ENCODE measurements around the gene SERGEF. TPM values are rescaled to one million over a fixed set of nuclear protein-coding genes. Genes with fewer than 3 reads are reported as not detected.

The SERGEF gene
- polyA plus RNA-seq, 1 donor from 2014 or later: 68.0 TPM

GRCh38 chr11:17748044-17748443 is 264.8 kb downstream of the SERGEF start:
- no peaks in the 10 kb centered on the region for H3K36me3 Mint-ChIP-seq

GRCh38 chr11:17747131-17747955 is 265.5 kb downstream of the SERGEF start:
- Mint-ChIP-seq H3K36me3 (no peaks in the 10 kb centered on the region), H3K27ac (no peak overlapping the region), H3K9me3 (peaks cover 0 to 3% (median 0%) of the 10 kb centered on the region in 3 donors), H3K4me3 (no peak overlapping the region), H3K27me3 (peaks cover 8% of the 10 kb centered on the region), H3K4me1 (no peaks in the 10 kb centered on the region)

More at GRCh38 chr11:17748044-17748443, 264.8 kb downstream of the SERGEF start:
- no peak overlapping the region for H3K27ac Mint-ChIP-seq
- H3K27me3 Mint-ChIP-seq: peaks cover 8% of the 10 kb centered on the region
- H3K4me1 Mint-ChIP-seq: no peaks in the 10 kb centered on the region
- peaks cover 0 to 3% (median 0%) of the 10 kb centered on the region in 3 donors for H3K9me3 Mint-ChIP-seq
- no peak overlapping the region for H3K4me3 Mint-ChIP-seq

- Mint-ChIP-seq H3K4me1 (no peaks in the 10 kb centered on the region), H3K4me3 (no peak overlapping the region), H3K27me3 (peaks cover 12% of the 10 kb centered on the region), H3K9me3 (peaks cover 0 to 3% (median 0%) of the 10 kb centered on the region in 3 donors), H3K36me3 (no peaks in the 10 kb centered on the region), H3K27ac (no peak overlapping the region)
Observed at GRCh38 chr11:17746096-17746495, 266.8 kb downstream of the SERGEF start.

GRCh38 chr11:17745023-17745772 is 267.6 kb downstream of the SERGEF start:
- H3K4me3 Mint-ChIP-seq: no peak overlapping the region
- H3K9me3 Mint-ChIP-seq: peaks cover 0 to 3% (median 0%) of the 10 kb centered on the region in 3 donors
- H3K27me3 Mint-ChIP-seq: peaks cover 17% of the 10 kb centered on the region
- H3K36me3 Mint-ChIP-seq: no peaks in the 10 kb centered on the region
- no peaks in the 10 kb centered on the region for H3K4me1 Mint-ChIP-seq
- no peak overlapping the region for H3K27ac Mint-ChIP-seq

- Mint-ChIP-seq H3K27ac (no peak overlapping the region), H3K27me3 (peaks cover 20% of the 10 kb centered on the region)
Observed at GRCh38 chr11:17744151-17744940, 268.5 kb downstream of the SERGEF start.

GRCh38 chr11:17743808-17744119 is 269.1 kb downstream of the SERGEF start:
- H3K27me3 Mint-ChIP-seq: peaks cover 18% of the 10 kb centered on the region
- H3K4me1 Mint-ChIP-seq: no peaks in the 10 kb centered on the region
- H3K27ac Mint-ChIP-seq: no peak overlapping the region
- H3K9me3 Mint-ChIP-seq: peaks cover 0 to 3% (median 0%) of the 10 kb centered on the region in 3 donors
- H3K4me3 Mint-ChIP-seq: no peak overlapping the region
- no peaks in the 10 kb centered on the region for H3K36me3 Mint-ChIP-seq

More at GRCh38 chr11:17744151-17744940, 268.5 kb downstream of the SERGEF start:
- Mint-ChIP-seq H3K4me1 (no peaks in the 10 kb centered on the region), H3K36me3 (no peaks in the 10 kb centered on the region), H3K4me3 (no peak overlapping the region), H3K9me3 (peaks cover 0 to 3% (median 0%) of the 10 kb centered on the region in 3 donors)

- no peak overlapping the region for H3K27ac Mint-ChIP-seq
- H3K4me3 Mint-ChIP-seq: peak overlapping the region in 1 of 4 donors; percentile 36
- H3K36me3 Mint-ChIP-seq: no peaks in the 10 kb centered on the region
- H3K4me1 Mint-ChIP-seq: no peaks in the 10 kb centered on the region
- H3K27me3 Mint-ChIP-seq: peaks cover 18% of the 10 kb centered on the region
- H3K9me3 Mint-ChIP-seq: peaks cover 0 to 3% (median 0%) of the 10 kb centered on the region in 3 donors
Observed at GRCh38 chr11:17743026-17743807, 269.6 kb downstream of the SERGEF start.

- H3K27ac Mint-ChIP-seq: no peak overlapping the region
- peaks cover 0 to 3% (median 0%) of the 10 kb centered on the region in 3 donors for H3K9me3 Mint-ChIP-seq
- H3K36me3 Mint-ChIP-seq: no peaks in the 10 kb centered on the region
- no peaks in the 10 kb centered on the region for H3K4me1 Mint-ChIP-seq
- H3K4me3 Mint-ChIP-seq: no peak overlapping the region
- H3K27me3 Mint-ChIP-seq: peaks cover 19% of the 10 kb centered on the region
Observed at GRCh38 chr11:17742019-17742418, 270.8 kb downstream of the SERGEF start.

GRCh38 chr11:17741487-17741886 is 271.4 kb downstream of the SERGEF start:
- peaks cover 0 to 2% (median 2%) of the 10 kb centered on the region in 3 donors for H3K4me1 Mint-ChIP-seq
- no peaks in the 10 kb centered on the region for H3K36me3 Mint-ChIP-seq
- no peak overlapping the region for H3K4me3 Mint-ChIP-seq
- H3K27me3 Mint-ChIP-seq: peaks cover 22% of the 10 kb centered on the region
- H3K27ac Mint-ChIP-seq: no peak overlapping the region
- H3K9me3 Mint-ChIP-seq: peaks cover 0 to 5% (median 0%) of the 10 kb centered on the region in 3 donors

- H3K9me3 Mint-ChIP-seq: peaks cover 0 to 5% (median 0%) of the 10 kb centered on the region in 3 donors
- H3K27ac Mint-ChIP-seq: no peak overlapping the region
- no peaks in the 10 kb centered on the region for H3K36me3 Mint-ChIP-seq
- no peak overlapping the region for H3K4me3 Mint-ChIP-seq
- H3K27me3 Mint-ChIP-seq: peaks cover 22% of the 10 kb centered on the region
- H3K4me1 Mint-ChIP-seq: peaks cover 0 to 2% (median 2%) of the 10 kb centered on the region in 3 donors
Observed at GRCh38 chr11:17740649-17741235, 272.1 kb downstream of the SERGEF start.

- H3K9me3 Mint-ChIP-seq: peaks cover 0 to 5% (median 0%) of the 10 kb centered on the region in 3 donors
- no peak overlapping the region for H3K4me3 Mint-ChIP-seq
- peaks cover 0 to 2% (median 2%) of the 10 kb centered on the region in 3 donors for H3K4me1 Mint-ChIP-seq
- H3K27me3 Mint-ChIP-seq: peaks cover 22% of the 10 kb centered on the region
- no peaks in the 10 kb centered on the region for H3K36me3 Mint-ChIP-seq
- no peak overlapping the region for H3K27ac Mint-ChIP-seq
Observed at GRCh38 chr11:17739945-17740338, 272.9 kb downstream of the SERGEF start.

GRCh38 chr11:17738151-17738973 is 274.5 kb downstream of the SERGEF start:
- Mint-ChIP-seq H3K27me3 (peaks cover 29% of the 10 kb centered on the region), H3K4me3 (no peak overlapping the region), H3K4me1 (peaks cover 0 to 4% (median 2%) of the 10 kb centered on the region in 3 donors), H3K9me3 (peaks cover 0 to 2% (median 0%) of the 10 kb centered on the region in 3 donors), H3K27ac (no peak overlapping the region), H3K36me3 (peaks cover 2% of the 10 kb centered on the region)
